HepG2 (cell line): ENCODE data around the gene VAMP3. TPM values are rescaled to one million over a fixed set of nuclear protein-coding genes. Genes with fewer than 3 reads are reported as not detected.
A peak's percentile ranks its signal among the peaks of the same experiment; 100 is the strongest.

ENCODE experiments used
- CBX2 ChIP-seq, 2 experiments: fragments of 200-600 bp in 1 of 2; sonication (generic); formaldehyde crosslinking in 1 of 2; IDR thresholded peaks; 2 replicates each; pipeline versions ENCODE4 v1.7.0 to v1.8.1; 2018 to 2022; ENCODE audit warnings: low read depth in 2 of 2, low read length in 1 of 2, mild to moderate bottlenecking in 1 of 2, missing genetic modification reagents in 1 of 2
- CBX5 ChIP-seq: sonication (generic); formaldehyde crosslinking; IDR thresholded peaks from 2 replicates; pipeline ENCODE4 v1.4.0; 2020; ENCODE audit warnings: missing genetic modification reagents, borderline replicate concordance
- EP300 ChIP-seq, 3 experiments: sonication (generic) in 1 of 3; formaldehyde crosslinking in 1 of 3; IDR thresholded peaks; 2 replicates each; pipeline versions ENCODE4 v1.5.1 to v1.6.1; 2011 to 2020; ENCODE audit warnings: low read depth in 2 of 3, low read length in 2 of 3, borderline replicate concordance in 1 of 3, improper control_type of control experiment in 1 of 3, mild to moderate bottlenecking in 1 of 3, missing genetic modification reagents in 1 of 3, moderate library complexity in 1 of 3
- FOXM1 ChIP-seq: sonication (generic); formaldehyde crosslinking; IDR thresholded peaks from 2 replicates; pipeline ENCODE4 v1.5.0; 2020; ENCODE audit warnings: missing genetic modification reagents
- HHEX ChIP-seq: IDR thresholded peaks from 2 replicates; pipeline ENCODE4 v1.6.1; 2016; ENCODE audit warnings: control low read depth
- KLF13 ChIP-seq: sonication (generic); formaldehyde crosslinking; IDR thresholded peaks from 2 replicates; pipeline ENCODE4 v1.4.0; 2020; ENCODE audit warnings: mild to moderate bottlenecking, missing genetic modification reagents
- MXI1 ChIP-seq: IDR thresholded peaks from 3 replicates; pipeline ENCODE4 v1.6.1; 2012; ENCODE audit warnings: low read depth, low read length, inconsistent platforms, borderline replicate concordance
- RBFOX2 ChIP-seq: fragments of 200-400 bp; formaldehyde crosslinking; IDR thresholded peaks from 2 replicates; pipeline ENCODE4 v1.6.1; 2017; ENCODE audit warnings: low read depth, mild to moderate bottlenecking, low read length
- RNF2 ChIP-seq: fragments of 450-650 bp; conservative IDR thresholded peaks from 2 replicates; pipeline ENCODE4 v1.6.1; 2016; ENCODE audit warnings: low read depth
- SP1 ChIP-seq, 2 experiments: fragments of 450-650 bp in 1 of 2; sonication (generic) in 1 of 2; formaldehyde crosslinking in 1 of 2; IDR thresholded peaks; 2 replicates each; pipeline versions ENCODE4 v1.4.0 to v1.6.1; 2016 to 2020; ENCODE audit warnings: missing genetic modification reagents in 1 of 2
- SP2 ChIP-seq: sonication (generic); formaldehyde crosslinking; IDR thresholded peaks from 2 replicates; pipeline ENCODE4 v1.5.1; 2020; ENCODE audit warnings: mild to moderate bottlenecking, missing genetic modification reagents
- TRIM24 ChIP-seq: sonication (generic); formaldehyde crosslinking; IDR thresholded peaks from 2 replicates; pipeline ENCODE4 v1.8.0; 2022; ENCODE audit warnings: mild to moderate bottlenecking, missing genetic modification reagents
- ZNF280B ChIP-seq: sonication (generic); formaldehyde crosslinking; IDR thresholded peaks from 2 replicates; pipeline ENCODE4 v1.5.0; 2020; ENCODE audit warnings: missing genetic modification reagents, mild to moderate bottlenecking, borderline replicate concordance
- ZNF281 ChIP-seq: sonication (generic); formaldehyde crosslinking; IDR thresholded peaks from 2 replicates; pipeline ENCODE4 v1.4.0; 2020; ENCODE audit warnings: missing genetic modification reagents, borderline replicate concordance
- ZNF317 ChIP-seq: sonication (generic); formaldehyde crosslinking; IDR thresholded peaks from 2 replicates; pipeline ENCODE4 v1.5.0; 2020; ENCODE audit warnings: mild to moderate bottlenecking, missing genetic modification reagents
- ZNF430 ChIP-seq: sonication (generic); formaldehyde crosslinking; IDR thresholded peaks from 2 replicates; pipeline ENCODE4 v1.9.0; 2021; ENCODE audit warnings: mild to moderate bottlenecking, missing genetic modification reagents
- ZNF607 ChIP-seq: sonication (generic); formaldehyde crosslinking; IDR thresholded peaks from 2 replicates; pipeline ENCODE4 v1.5.1; 2020; ENCODE audit warnings: missing genetic modification reagents, mild to moderate bottlenecking, borderline replicate concordance
- ZNF879 ChIP-seq: sonication (generic); formaldehyde crosslinking; IDR thresholded peaks from 2 replicates; pipeline ENCODE4 v1.8.1; 2023; ENCODE audit warnings: missing genetic modification reagents
- ZUFSP ChIP-seq: sonication (generic); formaldehyde crosslinking; IDR thresholded peaks from 2 replicates; pipeline ENCODE4 v1.9.0; 2021; ENCODE audit warnings: missing genetic modification reagents, mild to moderate bottlenecking, borderline replicate concordance
- polyA plus RNA-seq, 8 experiments: library from polyadenylated mRNA; depleted of rRNA in 3 of 8; stranded (reverse) in 7 of 8; unstranded in 1 of 8; fragments of >200 nt; fragmentation: Illumina TruSeq in 4 of 8; extraction: Trizol in 4 of 8; gene quantifications; 2 replicates each; pipeline versions ENCODE4 v1.2.1 to v1.2.3, GENCODE V29; 2011 to 2016; ENCODE audit warnings: low read depth in 4 of 8, missing spikeins in 1 of 8, mixed read lengths in 1 of 8; ENCODE audit not compliant: insufficient read depth in 1 of 8
- total RNA-seq, 5 experiments: library from RNA; depleted of rRNA; stranded (reverse); fragments of >200 nt; fragmentation: Illumina TruSeq; extraction: Trizol; gene quantifications; 2 replicates each; pipeline ENCODE4 v1.2.3, GENCODE V29; 2016; ENCODE audit warnings: low read depth in 1 of 5

VAMP3 gene
- total and polyA plus RNA-seq, 2 of the 13 experiments (the other 11 are each of a cell fraction or from before 2014, with no cell fraction given) = 75.3 to 88.7 TPM

DNA sequence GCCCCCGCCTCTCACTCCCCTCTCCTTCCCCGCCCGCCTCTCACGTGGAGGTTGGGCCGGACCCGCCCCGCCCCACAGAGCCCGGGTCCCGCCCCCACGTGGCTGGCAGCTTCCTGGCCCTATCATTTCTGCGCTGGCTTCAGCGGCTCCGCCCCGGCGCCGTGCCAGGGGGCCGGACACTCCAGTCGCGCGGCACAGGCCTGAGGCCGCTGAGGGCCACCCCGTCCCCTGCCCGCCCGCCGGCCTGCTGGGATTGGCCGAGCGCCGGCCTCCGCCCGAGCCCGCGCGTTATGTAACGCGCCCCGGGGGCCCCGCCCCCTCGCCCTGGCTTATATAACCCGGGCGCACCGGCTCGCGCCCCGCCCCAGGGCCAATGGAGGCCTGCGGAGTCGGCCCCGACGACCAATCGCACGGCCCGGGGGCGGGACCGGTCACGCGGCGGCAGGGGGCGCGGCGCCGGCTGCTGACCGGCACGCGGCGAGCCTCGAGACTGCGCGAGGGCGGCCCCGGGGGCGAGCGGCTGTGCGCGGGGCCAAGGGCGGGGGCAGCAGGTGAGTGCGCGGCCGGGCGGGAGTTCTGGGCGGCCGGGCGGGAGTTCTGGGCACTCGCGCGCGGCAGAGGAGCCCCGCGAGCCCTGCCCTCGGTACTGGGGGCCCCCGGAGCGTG lies 12.9 kb downstream of the VAMP3 start, which contains the start of gene PER3 (continued):
- no peak for TF ChIP-seq ZNF879 (CRISPR knock-in tag)
- no peak for TF ChIP-seq KLF13 (CRISPR knock-in tag)
- no peak for TF ChIP-seq ZNF430 (CRISPR knock-in tag)
- no peak for TF ChIP-seq ZNF281
- no peak for TF ChIP-seq FOXM1
- peak; percentile 50; the same call in 1 of the 2 replicates for TF ChIP-seq ZNF607 (CRISPR knock-in tag)
- no peak for TF ChIP-seq RNF2
- no peak for TF ChIP-seq ZNF280B (CRISPR knock-in tag)
- TF ChIP-seq MXI1 = peak; percentile 61; the same call in 1 of the 3 replicates
- peak in 1 of 2 experiments; percentile 14; a peak in 1 of 4 replicates for TF ChIP-seq EP300 (IDR thresholded peaks at IDR 0.05; ENCODE audit: low read depth in 2 of 2, low read length in 2 of 2)
- no peak for TF ChIP-seq EP300 (CRISPR knock-in tag; IDR thresholded peaks at IDR 0.05; ENCODE audit: borderline replicate concordance)
- TF ChIP-seq RBFOX2 = peak; percentile 41; the same call in 1 of the 2 replicates
- no peak for TF ChIP-seq HHEX (CRISPR knock-in tag)
- no peak for TF ChIP-seq TRIM24 (CRISPR knock-in tag)
- no peak for TF ChIP-seq ZUFSP
- no peak for TF ChIP-seq SP1 (IDR thresholded peaks at IDR 0.05)
- peak; percentile 78 for TF ChIP-seq SP1 (CRISPR knock-in tag; IDR thresholded peaks at IDR 0.05)
- no peak for TF ChIP-seq CBX2 (IDR thresholded peaks at IDR 0.05; ENCODE audit: low read depth, low read length)
- TF ChIP-seq CBX2 (CRISPR knock-in tag; IDR thresholded peaks at IDR 0.05; ENCODE audit: low read depth) = no peak
- TF ChIP-seq CBX5 (CRISPR knock-in tag) = no peak
- no peak for TF ChIP-seq ZNF317
- TF ChIP-seq SP2 (CRISPR knock-in tag) = peak; percentile 90
